Trophoblast cell (in vitro differentiated cells and primary cell): ENCODE measurements around the gene GABRR1.

Experiments
- DNase-seq, 2 donors: peaks; one replicate each; pipeline ENCODE4 v3.0.0-alpha.2; 2016
- H2AFZ ChIP-seq: 2 replicates; pipeline ENCODE4 v1.6.1; 2013; ENCODE audit warnings: low read length, moderate library complexity, mild to moderate bottlenecking; ENCODE audit not compliant: insufficient read depth, poor library complexity
- H2AK5ac ChIP-seq: 2 replicates; pipeline ENCODE4 v1.6.1; 2013; ENCODE audit warnings: mild to moderate bottlenecking, low read length
- H2BK120ac ChIP-seq: 2 replicates; pipeline ENCODE4 v1.6.1; 2013; ENCODE audit warnings: low read length, mild to moderate bottlenecking, moderate library complexity; ENCODE audit not compliant: insufficient read depth, poor library complexity
- H2BK12ac ChIP-seq: 2 replicates; pipeline ENCODE4 v1.6.1; 2013; ENCODE audit warnings: mild to moderate bottlenecking, low read length, moderate library complexity
- H2BK5ac ChIP-seq: 2 replicates; pipeline ENCODE4 v1.6.1; 2013; ENCODE audit warnings: low read length, low read depth, moderate library complexity, mild to moderate bottlenecking; ENCODE audit not compliant: poor library complexity
- H3K14ac ChIP-seq: 2 replicates; pipeline ENCODE4 v1.6.1; 2013; ENCODE audit warnings: mild to moderate bottlenecking, low read length
- H3K18ac ChIP-seq: 2 replicates; pipeline ENCODE4 v1.6.1; 2013; ENCODE audit warnings: mild to moderate bottlenecking, low read length
- H3K23ac ChIP-seq: 2 replicates; pipeline ENCODE4 v1.6.1; 2013; ENCODE audit warnings: low read length
- H3K27ac ChIP-seq: 2 replicates; pipeline ENCODE4 v1.5.1; 2013; ENCODE audit warnings: low read depth, mild to moderate bottlenecking, inconsistent platforms, low read length, moderate library complexity
- H3K27me3 ChIP-seq: 2 replicates; pipeline ENCODE4 v1.6.1; 2013; ENCODE audit warnings: inconsistent platforms, mild to moderate bottlenecking, low read length, moderate library complexity; ENCODE audit not compliant: insufficient read depth
- H3K36me3 ChIP-seq, 2 experiments: 1 replicate in 1 of 2; 2 replicates in 1 of 2; pipeline ENCODE4 v1.6.1; 2013; ENCODE audit warnings: low read length in 2 of 2, mild to moderate bottlenecking in 2 of 2, moderate library complexity in 1 of 2; ENCODE audit not compliant: insufficient read depth in 2 of 2, control insufficient read depth in 1 of 2
- H3K4ac ChIP-seq: 2 replicates; pipeline ENCODE4 v1.6.1; 2013; ENCODE audit warnings: low read depth, mild to moderate bottlenecking, low read length, moderate library complexity
- H3K4me1 ChIP-seq, 2 experiments: 1 replicate in 1 of 2; 2 replicates in 1 of 2; pipeline ENCODE4 v1.6.1; 2013; ENCODE audit warnings: low read length in 2 of 2, mild to moderate bottlenecking in 2 of 2, moderate library complexity in 1 of 2; ENCODE audit not compliant: insufficient read depth in 2 of 2, control insufficient read depth in 1 of 2
- H3K4me2 ChIP-seq: 2 replicates; pipeline ENCODE4 v1.6.1; 2013; ENCODE audit warnings: inconsistent platforms, mild to moderate bottlenecking, low read length, moderate library complexity
- H3K4me3 ChIP-seq: 2 replicates; pipeline ENCODE4 v1.5.1; 2013; ENCODE audit warnings: mild to moderate bottlenecking, low read depth, low read length, inconsistent platforms
- H3K79me1 ChIP-seq: one replicate; pipeline ENCODE4 v1.6.1; 2013; ENCODE audit warnings: low read length
- H3K79me2 ChIP-seq: 2 replicates; pipeline ENCODE4 v1.6.1; 2013; ENCODE audit warnings: low read length, mild to moderate bottlenecking; ENCODE audit not compliant: control insufficient read depth, insufficient read depth, poor library complexity
- H3K9ac ChIP-seq: 2 replicates; pipeline ENCODE4 v1.6.1; 2013; ENCODE audit warnings: mild to moderate bottlenecking, low read length
- H3K9me3 ChIP-seq: 2 replicates; pipeline ENCODE4 v1.6.1; 2013; ENCODE audit warnings: low read depth, mild to moderate bottlenecking, control low read depth, inconsistent platforms, low read length; ENCODE audit not compliant: insufficient read depth
- H4K12ac ChIP-seq: 2 replicates; pipeline ENCODE4 v1.6.1; 2013; ENCODE audit warnings: low read depth, mild to moderate bottlenecking, low read length, moderate library complexity
- H4K8ac ChIP-seq: 2 replicates; pipeline ENCODE4 v1.6.1; 2013; ENCODE audit warnings: low read depth, mild to moderate bottlenecking, low read length, moderate library complexity
- H4K91ac ChIP-seq: one replicate; pipeline ENCODE4 v1.6.1; 2013; ENCODE audit warnings: low read depth, mild to moderate bottlenecking, low read length, moderate library complexity
- WGBS: extraction: QIAGEN DNeasy Blood & Tissue Kit; methylation state at CpG from one replicate; pipeline ENCODE4 v1.1.7; 2013; ENCODE audit warnings: missing lambda C conversion rate; ENCODE audit not compliant: insufficient read length, insufficient coverage; ENCODE audit errors: extremely low coverage; 5-methylcytosine and 5-hydroxymethylcytosine counted together

GABRR1 gene

GRCh38 chr6:89187504-89187903 is 29.7 kb downstream of the GABRR1 start:
- Histone ChIP-seq H4K91ac (no peak overlapping the region), H4K12ac (no peak overlapping the region), H3K27ac (no peak overlapping the region), H3K9me3 (no peaks in the 10 kb centered on the region), H3K9ac (no peak overlapping the region), H3K79me2 (no peaks in the 10 kb centered on the region), H3K79me1 (no peaks in the 10 kb centered on the region), H2BK12ac (no peak overlapping the region), H3K4ac (no peak overlapping the region), H3K4me1 (no peaks in the 10 kb centered on the region), H2BK5ac (no peak overlapping the region), H3K27me3 (no peaks in the 10 kb centered on the region), H2AFZ (no peak overlapping the region), H3K4me2 (no peak overlapping the region), H3K4me3 (no peak overlapping the region), H3K14ac (no peak overlapping the region), H4K8ac (no peak overlapping the region), H3K23ac (no peak overlapping the region), H3K18ac (no peak overlapping the region), H2AK5ac (no peak overlapping the region), H3K36me3 (no peaks in the 10 kb centered on the region), H2BK120ac (no peak overlapping the region)
- no CpG with 5 or more reads among the region's 5 CpGs for WGBS
- DNase-seq: no peak

DNA sequence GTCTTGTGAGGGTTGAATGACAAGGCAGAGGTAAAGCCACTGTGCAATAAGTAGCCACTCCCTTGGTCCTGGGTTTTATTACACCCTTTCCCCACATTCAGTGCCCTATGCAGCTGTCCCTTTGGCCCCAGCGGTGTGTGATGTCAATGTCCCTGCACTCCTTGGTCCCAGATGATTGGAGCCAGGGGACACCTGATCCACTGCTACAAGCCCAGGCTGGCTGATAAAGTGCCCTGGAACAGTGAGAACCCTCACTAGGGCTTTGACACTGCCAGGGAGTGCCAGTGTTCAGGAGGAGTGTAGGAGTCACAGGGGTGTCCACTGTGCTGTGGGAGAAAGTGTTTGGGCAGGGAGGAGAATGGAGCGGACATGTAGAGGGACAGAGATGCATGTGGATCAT is 30.4 kb downstream of the GABRR1 start:
- Histone ChIP-seq H3K23ac (no peak overlapping the region), H2BK12ac (no peak overlapping the region), H2AFZ (no peak overlapping the region), H3K27me3 (no peaks in the 10 kb centered on the region), H3K4me1 (no peaks in the 10 kb centered on the region), H4K12ac (no peak overlapping the region), H3K9ac (no peak overlapping the region), H3K4me3 (no peak overlapping the region), H2BK5ac (no peak overlapping the region), H3K4me2 (no peak overlapping the region), H2BK120ac (no peak overlapping the region), H3K9me3 (no peaks in the 10 kb centered on the region), H2AK5ac (no peak overlapping the region), H3K18ac (no peak overlapping the region), H3K27ac (no peak overlapping the region), H3K79me1 (no peaks in the 10 kb centered on the region), H4K8ac (no peak overlapping the region), H3K36me3 (no peaks in the 10 kb centered on the region), H4K91ac (no peak overlapping the region), H3K79me2 (no peaks in the 10 kb centered on the region), H3K14ac (no peak overlapping the region), H3K4ac (no peak overlapping the region)
- WGBS: no CpG with 5 or more reads among the region's 2 CpGs
- no peak for DNase-seq

- H3K9me3 ChIP-seq: no peaks in the 10 kb centered on the region
- no peak overlapping the region for H2BK120ac ChIP-seq
- H3K27ac ChIP-seq: no peak overlapping the region
- no peaks in the 10 kb centered on the region for H3K79me1 ChIP-seq
- H3K4me2 ChIP-seq: no peak overlapping the region
- H3K18ac ChIP-seq: no peak overlapping the region
- no peak overlapping the region for H3K4me3 ChIP-seq
- no peak overlapping the region for H2AFZ ChIP-seq
- no peaks in the 10 kb centered on the region for H3K79me2 ChIP-seq
- no peak overlapping the region for H4K12ac ChIP-seq
- H2BK12ac ChIP-seq: no peak overlapping the region
- no CpG with 5 or more reads among the region's 9 CpGs for WGBS
- no peaks in the 10 kb centered on the region for H3K36me3 ChIP-seq
- H3K27me3 ChIP-seq: no peaks in the 10 kb centered on the region
- no peak for DNase-seq
- no peak overlapping the region for H3K14ac ChIP-seq
- H3K4ac ChIP-seq: no peak overlapping the region
- H4K91ac ChIP-seq: no peak overlapping the region
- no peak overlapping the region for H2AK5ac ChIP-seq
- no peak overlapping the region for H4K8ac ChIP-seq
- no peak overlapping the region for H2BK5ac ChIP-seq
- H3K9ac ChIP-seq: no peak overlapping the region
- H3K4me1 ChIP-seq: no peaks in the 10 kb centered on the region
- no peak overlapping the region for H3K23ac ChIP-seq
Observed at GRCh38 chr6:89184344-89184743, 32.8 kb downstream of the GABRR1 start.

- H3K4me1 ChIP-seq: no peaks in the 10 kb centered on the region
- no peak overlapping the region for H2AK5ac ChIP-seq
- H4K8ac ChIP-seq: no peak overlapping the region
- no peak overlapping the region for H3K4me3 ChIP-seq
- H3K79me2 ChIP-seq: no peaks in the 10 kb centered on the region
- no peak for DNase-seq
- no peak overlapping the region for H3K9ac ChIP-seq
- H3K36me3 ChIP-seq: no peaks in the 10 kb centered on the region
- no peak overlapping the region for H4K12ac ChIP-seq
- no peak overlapping the region for H2AFZ ChIP-seq
- H3K27ac ChIP-seq: no peak overlapping the region
- no peak overlapping the region for H2BK120ac ChIP-seq
- no peaks in the 10 kb centered on the region for H3K27me3 ChIP-seq
- H3K4ac ChIP-seq: no peak overlapping the region
- H3K18ac ChIP-seq: no peak overlapping the region
- no peaks in the 10 kb centered on the region for H3K9me3 ChIP-seq
- no peak overlapping the region for H2BK12ac ChIP-seq
- H3K4me2 ChIP-seq: no peak overlapping the region
- no CpG with 5 or more reads among the region's 2 CpGs for WGBS
- H2BK5ac ChIP-seq: no peak overlapping the region
- no peak overlapping the region for H3K14ac ChIP-seq
- H3K23ac ChIP-seq: no peak overlapping the region
- no peaks in the 10 kb centered on the region for H3K79me1 ChIP-seq
- H4K91ac ChIP-seq: no peak overlapping the region
Observed at GRCh38 chr6:89183294-89183693, 33.9 kb downstream of the GABRR1 start.
